Suprapubic skin (tissue), 4 donors: ENCODE measurements around the gene CTSD. TPM values are rescaled to one million over a fixed set of nuclear protein-coding genes. Genes with fewer than 3 reads are reported as not detected.
"Not testable (repeated sequence)": the region's sequence is repeated elsewhere in the genome, so short reads cannot be mapped to it uniquely, and the experiment has no call there.

Experiments
- DNase-seq, 2 donors: peaks; one replicate each; pipeline ENCODE4 v3.0.0-alpha.2; 2019; ENCODE audit warnings: low spot score in 2 of 2
- H3K27ac ChIP-seq: fragments of 200-600 bp; sonication (generic); one replicate; pipeline ENCODE4 v1.5.1; 2019
- H3K27me3 ChIP-seq: fragments of 200-600 bp; sonication (generic); one replicate; pipeline ENCODE4 v1.5.1; 2019
- H3K36me3 ChIP-seq: fragments of 200-600 bp; sonication (generic); one replicate; pipeline ENCODE4 v1.5.1; 2019
- H3K4me1 ChIP-seq: fragments of 200-600 bp; sonication (generic); one replicate; pipeline ENCODE4 v1.5.1; 2019
- H3K4me3 ChIP-seq: fragments of 200-600 bp; sonication (generic); one replicate; pipeline ENCODE4 v1.5.1; 2019; ENCODE audit warnings: mild to moderate bottlenecking
- H3K9me3 ChIP-seq: fragments of 200-600 bp; sonication (generic); one replicate; pipeline ENCODE4 v1.5.1; 2019
- CTCF ChIP-seq, 2 donors: fragments of 200-600 bp in 1 of 2; fragments of 450-650 bp in 1 of 2; sonication (generic) in 1 of 2; IDR thresholded peaks; one replicate each; pipeline ENCODE4 v1.5.1; 2016 to 2019; ENCODE audit warnings: antibody characterized with exemption in 2 of 2, mild to moderate bottlenecking in 1 of 2, moderate library complexity in 1 of 2
- EP300 ChIP-seq: sonication (generic); formaldehyde crosslinking; IDR thresholded peaks from one replicate; pipeline ENCODE4 v1.6.1; 2017; ENCODE audit warnings: antibody characterized with exemption
- POLR2A ChIP-seq, 2 donors: fragments of 450-650 bp; IDR thresholded peaks; one replicate each; pipeline ENCODE4 v1.6.1; 2017; ENCODE audit warnings: antibody characterized with exemption in 2 of 2, mild to moderate bottlenecking in 2 of 2, moderate library complexity in 2 of 2
- POLR2AphosphoS5 ChIP-seq, 3 donors: sonication (generic); formaldehyde crosslinking; IDR thresholded peaks; one replicate each; pipeline ENCODE4 v1.6.1; 2017; ENCODE audit warnings: antibody characterized with exemption in 3 of 3
- WGBS: methylation state at CpG from one replicate; pipeline ENCODE4 v1.1.5; 2018; 5-methylcytosine and 5-hydroxymethylcytosine counted together
- total RNA-seq, 4 donors: library from RNA; depleted of rRNA; stranded (reverse); fragments of >200 nt; gene quantifications; one replicate each; pipeline ENCODE4 v1.1.0, GENCODE V29; 2016

The CTSD gene
- total RNA-seq, 4 donors from 2014 or later, result 319 to 596 (median 469) TPM

- H3K27ac ChIP-seq, result peak overlapping the region; percentile 27
- no peak for TF ChIP-seq POLR2A (IDR thresholded peaks at IDR 0.05)
- TF ChIP-seq POLR2AphosphoS5 (IDR thresholded peaks at IDR 0.05), result no peak
- no peak for TF ChIP-seq CTCF (IDR thresholded peaks at IDR 0.05)
- no peak for TF ChIP-seq EP300
- H3K4me1 ChIP-seq, result peaks cover 44% of the 10 kb centered on the region
These were observed 8.8 kb upstream of the CTSD start for GRCh38 chr11:1772270-1773130.

GRCh38 chr11:1771700-1772099 is 8.0 kb upstream of the CTSD start:
- no peak for TF ChIP-seq EP300
- WGBS, result 82% methylated on average over 6 of the region's 6 CpGs

More at GRCh38 chr11:1772270-1773130, 8.8 kb upstream of the CTSD start:
- no peaks in the 10 kb centered on the region for H3K36me3 ChIP-seq
- H3K27me3 ChIP-seq, result no peaks in the 10 kb centered on the region
- DNase-seq, result peak; percentile 75 to 83
- H3K4me3 ChIP-seq, result peak overlapping the region; percentile 7
- 19% methylated on average over 14 of the region's 15 CpGs for WGBS
- no peaks in the 10 kb centered on the region for H3K9me3 ChIP-seq

GRCh38 chr11:1771273-1771672 is 7.5 kb upstream of the CTSD start:
- Histone ChIP-seq H3K9me3 (no peaks in the 10 kb centered on the region), H3K27me3 (no peaks in the 10 kb centered on the region), H3K4me1 (peaks cover 44% of the 10 kb centered on the region), H3K27ac (peak overlapping the region; percentile 51), H3K4me3 (no peak overlapping the region), H3K36me3 (no peaks in the 10 kb centered on the region)
- DNase-seq, result peak; percentile 49 to 53
- TF ChIP-seq CTCF (IDR thresholded peaks at IDR 0.05) (no peak), POLR2AphosphoS5 (IDR thresholded peaks at IDR 0.05) (no peak)
- 71% methylated on average over 18 of the region's 18 CpGs for WGBS

More at GRCh38 chr11:1771700-1772099, 8.0 kb upstream of the CTSD start:
- Histone ChIP-seq H3K4me1 (peaks cover 44% of the 10 kb centered on the region), H3K27me3 (no peaks in the 10 kb centered on the region), H3K36me3 (no peaks in the 10 kb centered on the region), H3K27ac (peak overlapping the region; percentile 51), H3K4me3 (no peak overlapping the region), H3K9me3 (no peaks in the 10 kb centered on the region)
- peak; percentile 61 to 76 for DNase-seq

GRCh38 chr11:1770528-1770927 is 6.8 kb upstream of the CTSD start:
- no peaks in the 10 kb centered on the region for H3K36me3 ChIP-seq
- H3K27ac ChIP-seq, result no peak overlapping the region
- no peak for TF ChIP-seq POLR2AphosphoS5 (IDR thresholded peaks at IDR 0.05)
- no peak for TF ChIP-seq CTCF (IDR thresholded peaks at IDR 0.05)
- TF ChIP-seq POLR2A (IDR thresholded peaks at IDR 0.05), result no peak
- TF ChIP-seq EP300, result no peak
- no peak overlapping the region for H3K4me3 ChIP-seq
- peak in 1 of 2 donors; percentile 40 for DNase-seq
- H3K27me3 ChIP-seq, result no peaks in the 10 kb centered on the region
- H3K4me1 ChIP-seq, result peaks cover 44% of the 10 kb centered on the region
- 68% methylated on average over 5 of the region's 5 CpGs for WGBS
- H3K9me3 ChIP-seq, result no peaks in the 10 kb centered on the region

GRCh38 chr11:1770061-1770460 is 6.3 kb upstream of the CTSD start:
- 91% methylated on average over 7 of the region's 7 CpGs for WGBS
- H3K27ac ChIP-seq, result no peak overlapping the region
- H3K9me3 ChIP-seq, result no peaks in the 10 kb centered on the region
- peak in 1 of 2 donors; percentile 53 for DNase-seq
- H3K4me3 ChIP-seq, result no peak overlapping the region
- peaks cover 44% of the 10 kb centered on the region for H3K4me1 ChIP-seq
- TF ChIP-seq POLR2A (IDR thresholded peaks at IDR 0.05) (no peak), EP300 (no peak), POLR2AphosphoS5 (IDR thresholded peaks at IDR 0.05) (no peak), CTCF (IDR thresholded peaks at IDR 0.05) (no peak)
- no peaks in the 10 kb centered on the region for H3K36me3 ChIP-seq
- H3K27me3 ChIP-seq, result no peaks in the 10 kb centered on the region

GRCh38 chr11:1769304-1769936 is 5.7 kb upstream of the CTSD start:
- H3K4me1 ChIP-seq, result peaks cover 45% of the 10 kb centered on the region
- H3K27me3 ChIP-seq, H3K4me3 ChIP-seq, H3K36me3 ChIP-seq, H3K9me3 ChIP-seq, H3K27ac ChIP-seq: not testable (repeated sequence)
- peak; percentile 72 for DNase-seq
- 63% methylated on average over 8 of the region's 9 CpGs for WGBS
